Left colon (tissue), 2 donors: ENCODE data around the gene CTSA. TPM values are rescaled to one million over a fixed set of nuclear protein-coding genes. Genes with fewer than 3 reads are reported as not detected.

ENCODE experiments used
- ATAC-seq: fragments of 200-7000 bp; cut with Tn5 transposase; one replicate; pipeline ENCODE4 v1.9.1; 2020; ENCODE audit warnings: mild to moderate bottlenecking, moderate library complexity
- DNase-seq, 2 donors: peaks; one replicate each; pipeline ENCODE4 v3.0.0-alpha.2; 2020
- intact Hi-C, 2 donors: fragments of 100-400 bp; cut with DNase I in 1 of 2; cut with micrococcal nuclease in 1 of 2; formaldehyde crosslinking; loops; one replicate each; pipeline versions ENCODE4 v1.11.2 to v1.14.0; 2022; cut with DNase I, micrococcal nuclease
- total RNA-seq, 2 donors: library from RNA; stranded (reverse); fragmentation: NEBNext Ultra II Directional; extraction: Animal tissue kit (Norgen Biotek cat#: 25700); gene quantifications; one replicate each; pipeline ENCODE4 v1.2.1, GENCODE V29; 2021
- donor health status: DM: no; HTN: no; CAD: no.
- donor health status: DM: yes; HTN: yes; CAD: no.

Gene CTSA
- total RNA-seq, 2 donors from 2014 or later = 513 to 538 TPM

DNA sequence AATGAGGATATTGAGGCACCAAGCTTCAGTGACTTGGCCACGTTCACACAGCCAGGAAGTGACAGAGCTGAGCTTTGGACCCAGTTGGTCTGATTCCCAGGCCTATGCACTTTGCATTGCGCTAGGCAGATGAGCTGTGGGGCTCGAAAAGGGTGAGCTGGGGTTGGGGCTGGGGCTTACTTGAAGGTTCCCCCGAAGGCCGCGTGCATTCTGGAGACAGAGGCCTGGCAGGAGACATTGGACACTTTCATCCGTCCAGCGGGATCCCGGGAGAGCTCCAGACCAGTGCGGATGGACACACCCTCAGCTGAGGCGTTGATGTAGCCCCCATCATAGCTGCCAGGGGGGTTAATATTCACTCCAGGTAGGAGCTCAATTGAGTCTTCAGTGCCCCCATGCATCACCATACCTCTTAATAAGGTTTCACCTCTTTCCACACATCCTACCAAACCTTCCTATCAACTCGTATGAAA, 18.2 kb downstream of the CTSA start:
- intact Hi-C loops = no loop called here
- DNase-seq = no peak
- peak; percentile 21 for ATAC-seq

GRCh38 chr20:45909817-45910669, 18.9 kb downstream of the CTSA start:
- DNase-seq (no peak), ATAC-seq (no peak)
- intact Hi-C loops = loop anchor here in 1 of 2 donors (10.0 kb wide), 1 partner anchor 495 kb away; the partner anchor contains the start of gene PIGT

DNA sequence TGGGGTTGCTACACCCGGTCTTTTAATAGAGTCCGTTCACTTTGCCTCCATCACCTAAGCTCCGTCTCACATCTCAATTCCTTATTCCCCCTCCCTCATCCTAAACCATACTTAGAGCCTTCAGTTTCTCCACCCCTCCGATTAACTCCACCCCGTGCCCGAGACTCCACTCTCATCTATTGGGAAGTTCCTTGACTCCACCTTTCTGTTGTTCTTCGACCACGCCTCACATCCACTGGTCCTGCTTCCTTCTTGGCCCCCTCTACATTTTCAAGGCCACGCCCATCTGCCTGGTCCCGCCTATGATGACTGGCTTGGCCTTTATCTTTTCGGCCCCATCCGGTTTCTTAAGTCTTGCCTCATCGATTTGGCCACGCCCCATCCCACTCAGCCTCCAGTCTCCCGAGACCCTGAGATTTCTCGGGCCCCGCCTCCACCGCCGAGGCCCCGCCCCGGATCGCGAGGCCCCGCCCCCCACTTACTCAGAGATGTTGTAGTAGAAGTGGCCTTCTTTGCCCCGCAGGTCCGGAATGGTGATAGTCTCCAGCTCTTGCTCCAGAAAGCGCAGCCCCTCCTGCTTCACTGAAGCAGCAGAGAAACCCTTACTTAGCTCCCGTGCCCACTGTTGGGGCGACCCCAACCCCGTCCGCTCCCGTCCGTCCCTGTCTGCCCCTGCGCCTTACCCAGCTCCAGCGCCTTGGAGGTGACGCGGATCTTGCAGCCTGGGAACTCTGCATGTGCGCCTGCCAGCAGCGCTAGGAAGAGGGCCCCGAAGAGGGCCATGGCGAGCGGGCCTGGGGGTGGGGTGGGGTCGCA, 19.7 kb downstream of the CTSA start:
- peak; percentile 84 for ATAC-seq
- intact Hi-C loops = loop anchor here in 1 of 2 donors (10.0 kb wide), 1 partner anchor 496 kb away; the partner anchor contains the start of gene PIGT
- DNase-seq = peak; percentile 96 to 98

- ATAC-seq (peak; percentile 8), DNase-seq (peak; percentile 59 to 71)
- intact Hi-C loops = loop anchor here in 1 of 2 donors (10.0 kb wide), 1 partner anchor 497 kb away; the partner anchor contains the start of gene PIGT
These were observed 20.6 kb downstream of the CTSA start, which contains the start of gene PLTP for GRCh38 chr20:45911486-45912343. Gene PLTP, minus strand, starts transcription at chr20:45912155. Its CDS starts 703 bp downstream, at chr20:45911452.

GRCh38 chr20:45912344-45912682, 21.2 kb downstream of the CTSA start:
- ATAC-seq (no peak), DNase-seq (no peak)
- intact Hi-C loops = loop anchor here in 1 of 2 donors (10.0 kb wide), 1 partner anchor 498 kb away; the partner anchor contains the start of gene PIGT

GRCh38 chr20:45913116-45913515, 22.0 kb downstream of the CTSA start:
- DNase-seq = no peak
- intact Hi-C loops = loop anchor here in 1 of 2 donors (10.0 kb wide), 1 partner anchor 498 kb away; the partner anchor contains the start of gene PIGT
- ATAC-seq = no peak

DNA sequence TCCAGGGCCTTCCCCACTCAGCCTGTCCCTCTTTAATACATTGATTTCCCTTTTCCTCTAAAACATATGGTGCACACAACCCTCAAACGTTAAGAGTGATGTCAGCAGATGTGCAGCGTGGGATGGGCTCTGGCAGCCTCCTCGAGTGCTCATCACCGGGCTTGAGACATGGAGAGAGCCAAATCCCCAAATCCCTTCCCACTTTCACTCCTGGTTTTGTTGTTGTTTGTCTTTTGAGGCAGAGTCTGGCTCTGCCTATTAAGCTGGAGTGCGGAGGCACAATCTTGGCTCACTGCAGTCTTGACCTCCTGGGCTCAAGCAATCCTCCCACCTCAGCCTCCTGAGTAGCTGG, 26.6 kb downstream of the CTSA start:
- no peak for DNase-seq
- intact Hi-C loops = loop anchor here in 1 of 2 donors (10.0 kb wide), 1 partner anchor 503 kb away; the partner anchor contains the start of gene PIGT
- no peak for ATAC-seq

DNA sequence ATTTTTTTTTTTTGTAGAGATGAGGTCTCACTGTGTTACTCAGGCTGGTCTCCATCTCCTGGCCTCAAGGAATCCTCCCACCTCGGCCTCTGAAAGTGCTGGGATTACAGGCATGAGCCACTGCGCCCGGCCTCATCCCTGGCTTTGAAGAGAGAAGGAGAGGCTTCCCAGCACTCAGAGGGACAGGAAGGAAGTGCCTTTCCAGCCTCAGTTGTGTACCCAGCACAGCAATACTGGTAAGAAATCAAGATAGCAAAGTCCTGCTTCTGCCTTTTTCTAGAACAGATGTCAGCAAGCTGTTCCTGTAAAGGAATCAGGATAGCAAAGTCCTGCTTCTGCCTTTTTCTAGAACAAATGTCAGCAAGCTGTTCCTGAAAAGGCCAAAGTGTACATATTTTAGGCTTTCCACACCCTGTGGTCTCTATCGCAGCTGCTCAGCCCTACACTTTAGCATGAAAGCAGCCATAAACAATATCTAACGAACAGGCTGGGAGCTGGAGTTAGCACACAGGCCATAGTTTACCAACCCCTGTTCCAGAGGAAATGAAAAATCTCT, 27.1 kb downstream of the CTSA start:
- ATAC-seq (peak; percentile 65), DNase-seq (no peak)
- intact Hi-C loops = loop anchor here in 1 of 2 donors (10.0 kb wide), 1 partner anchor 503 kb away; the partner anchor contains the start of gene PIGT

DNA sequence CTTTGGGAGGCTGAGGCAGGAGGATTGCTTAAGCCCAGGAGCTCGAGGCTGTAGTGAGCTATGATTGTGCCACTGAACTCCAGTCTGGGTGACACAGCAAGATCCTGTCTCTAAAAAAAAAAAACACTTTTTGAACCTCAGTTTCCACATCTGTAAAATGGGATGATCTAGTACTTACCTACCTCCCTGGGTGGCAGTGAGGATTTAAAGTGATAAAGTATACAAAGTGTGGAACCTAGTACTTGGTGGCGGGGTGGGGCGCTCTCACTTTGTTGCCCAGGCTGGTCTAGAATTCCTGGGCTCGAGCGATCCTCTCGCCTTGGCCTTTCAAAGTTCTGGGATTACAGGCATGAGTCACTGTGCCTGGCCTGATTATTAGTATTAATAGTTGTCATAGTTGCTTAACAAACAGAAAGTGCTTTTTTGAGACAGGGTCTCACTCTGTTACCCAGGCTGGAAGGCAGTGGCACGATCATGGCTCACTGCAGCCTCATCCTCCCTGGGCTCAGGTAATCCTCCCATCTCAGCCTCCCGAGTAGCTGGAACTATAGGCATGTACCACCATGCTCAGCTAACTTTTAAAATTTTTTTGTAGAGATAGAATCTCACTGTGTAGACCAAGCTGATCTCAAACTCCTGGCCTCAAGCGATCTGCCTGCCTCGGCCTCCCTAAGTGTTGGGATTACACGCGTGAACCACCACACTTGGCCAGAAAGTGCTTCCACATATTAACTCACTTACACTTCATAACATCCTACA, 27.8 kb downstream of the CTSA start:
- intact Hi-C loops = loop anchor here in 1 of 2 donors (10.0 kb wide), 1 partner anchor 504 kb away; the partner anchor contains the start of gene PIGT
- DNase-seq (no peak), ATAC-seq (no peak)

- no peak for ATAC-seq
- intact Hi-C loops = loop anchor here in 1 of 2 donors (10.0 kb wide), 1 partner anchor 505 kb away; the partner anchor contains the start of gene PIGT
- peak; percentile 48 to 50 for DNase-seq
These were observed 28.6 kb downstream of the CTSA start for GRCh38 chr20:45919542-45920399.

DNA sequence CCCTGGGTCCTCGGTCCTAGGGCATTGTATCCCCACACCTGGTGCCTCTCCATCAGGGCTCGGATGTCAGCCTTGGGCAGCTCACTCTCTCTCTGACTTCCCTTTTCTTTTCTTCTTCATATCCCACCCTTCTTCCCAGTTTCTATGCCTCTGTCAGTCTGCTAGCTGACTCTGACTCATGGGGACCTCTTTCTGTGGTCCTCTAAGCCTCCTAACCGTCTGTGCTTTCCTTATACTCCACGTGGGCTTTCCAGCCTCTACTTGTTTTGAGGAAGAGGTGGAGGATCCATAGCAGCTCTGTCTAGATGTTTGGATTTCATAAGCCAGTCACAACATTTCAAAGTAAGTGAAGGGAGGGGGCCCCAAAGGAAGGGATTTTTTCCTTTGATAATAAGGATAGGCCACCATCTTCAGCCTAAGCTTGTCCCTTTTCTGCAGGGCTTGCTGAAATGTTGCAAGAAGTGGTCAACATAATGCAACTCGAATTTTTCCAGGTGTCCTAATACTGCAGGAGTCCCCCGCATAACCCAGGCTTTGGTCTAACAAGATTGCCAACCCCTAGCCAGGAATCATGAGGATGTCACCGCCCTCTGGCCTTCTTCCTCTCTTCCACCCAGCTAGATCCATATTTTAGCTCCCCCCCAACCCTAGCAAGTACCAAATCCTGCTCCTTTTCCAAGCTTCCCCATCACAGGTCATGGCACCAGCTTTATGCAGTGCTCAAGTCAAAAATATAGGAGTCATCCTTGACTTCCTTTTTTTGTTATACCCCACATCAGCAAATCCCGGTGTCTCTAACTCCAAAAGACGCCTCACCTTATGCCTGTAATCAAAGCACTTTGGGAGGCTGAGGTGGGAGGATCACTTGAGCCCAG, 29.6 kb downstream of the CTSA start:
- intact Hi-C loops = no loop called here
- ATAC-seq = no peak
- DNase-seq = no peak

DNA sequence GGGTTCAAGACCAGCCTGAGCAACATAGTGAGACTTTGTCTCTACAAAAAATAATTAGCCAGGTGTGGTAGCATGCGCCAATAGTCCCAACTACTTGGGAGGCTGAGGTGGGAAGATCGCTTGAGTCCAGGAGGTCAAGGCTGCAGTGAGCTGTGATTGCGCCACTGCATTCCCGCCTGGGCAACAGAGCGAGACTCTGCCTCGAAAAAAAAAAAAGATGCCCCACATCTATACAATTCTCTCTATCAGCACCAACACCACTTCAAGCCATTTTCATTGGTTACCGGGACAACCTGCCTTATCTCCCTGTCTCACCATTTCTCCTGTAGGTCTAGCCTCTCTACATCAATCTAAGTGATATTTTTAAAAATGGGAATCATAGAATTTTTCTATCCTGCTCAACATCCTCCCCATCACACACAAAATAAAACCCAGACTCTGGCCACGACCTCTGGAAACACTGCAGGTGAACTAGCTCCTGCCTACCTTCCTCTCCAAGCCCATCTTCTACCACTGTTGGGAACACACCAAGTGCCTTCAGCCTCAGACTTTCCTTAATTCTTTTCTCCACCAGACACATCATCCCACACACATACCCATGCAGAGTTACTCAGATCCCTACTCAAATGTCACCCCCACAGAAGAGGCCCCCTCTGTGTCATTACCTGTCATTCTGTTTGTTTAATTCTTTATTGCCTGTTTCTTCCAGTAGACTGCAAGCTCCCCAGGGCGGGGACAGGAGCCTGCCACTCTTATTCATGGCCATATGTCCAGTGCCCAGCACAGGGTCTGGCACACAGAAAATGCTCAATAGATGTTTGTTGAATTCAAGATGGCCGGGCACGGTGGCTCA, 30.4 kb downstream of the CTSA start:
- ATAC-seq (peak; percentile 39), DNase-seq (no peak)
- intact Hi-C loops = no loop called here

- intact Hi-C loops = no loop called here
- DNase-seq = peak in 1 of 2 donors; percentile 43
- peak; percentile 32 for ATAC-seq
These were observed 33.5 kb downstream of the CTSA start for GRCh38 chr20:45924391-45925261.
